HG02678 (cell line): ENCODE results near the gene ACAD9.
"Not testable (repeated sequence)": the region's sequence is repeated elsewhere in the genome, so short reads cannot be mapped to it uniquely, and the experiment has no call there.

Experiments
- ATAC-seq: cut with Tn5 transposase; IDR thresholded peaks from one replicate; pipeline ENCODE4 v1.9.1; 2021; ENCODE audit warnings: mild to moderate bottlenecking, moderate library complexity; ENCODE audit not compliant: unreplicated experiment

Gene ACAD9

DNA sequence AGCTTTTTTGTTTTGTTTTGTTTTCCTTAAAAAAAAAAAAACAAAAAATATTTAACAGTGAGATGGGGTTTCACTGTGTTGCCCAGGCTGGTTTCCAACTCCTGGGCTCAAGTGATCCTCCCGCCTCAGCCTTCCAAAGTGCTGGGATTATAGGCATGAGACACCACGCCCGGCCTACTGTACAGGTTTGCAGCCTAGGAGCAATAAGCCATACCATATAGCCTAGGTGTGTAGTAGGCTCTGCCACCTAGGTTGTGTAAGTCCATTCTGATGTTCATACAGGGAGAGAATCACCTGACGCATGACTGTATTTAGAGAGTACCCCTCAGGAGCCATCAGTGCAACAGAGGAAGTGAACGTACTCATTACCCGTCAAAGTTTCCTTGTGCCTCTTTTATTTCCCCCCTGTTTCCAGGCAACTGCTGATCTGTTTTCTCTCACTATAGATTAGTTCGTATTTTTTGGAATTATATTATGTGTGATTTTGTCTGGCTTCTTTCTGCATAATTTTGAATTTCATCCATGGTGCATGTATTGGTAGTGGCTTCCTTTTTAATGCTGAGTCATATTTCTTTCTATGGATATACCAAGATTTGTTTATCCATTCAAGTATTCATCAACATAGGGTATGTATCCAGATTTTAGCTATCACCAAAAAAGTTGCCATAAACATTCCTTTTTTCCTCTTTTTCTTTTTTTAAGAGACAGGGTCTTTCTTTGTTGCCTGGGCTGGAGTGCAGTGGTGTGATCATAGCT, 9.9 kb downstream of the ACAD9 start:
- ATAC-seq = no peak

DNA sequence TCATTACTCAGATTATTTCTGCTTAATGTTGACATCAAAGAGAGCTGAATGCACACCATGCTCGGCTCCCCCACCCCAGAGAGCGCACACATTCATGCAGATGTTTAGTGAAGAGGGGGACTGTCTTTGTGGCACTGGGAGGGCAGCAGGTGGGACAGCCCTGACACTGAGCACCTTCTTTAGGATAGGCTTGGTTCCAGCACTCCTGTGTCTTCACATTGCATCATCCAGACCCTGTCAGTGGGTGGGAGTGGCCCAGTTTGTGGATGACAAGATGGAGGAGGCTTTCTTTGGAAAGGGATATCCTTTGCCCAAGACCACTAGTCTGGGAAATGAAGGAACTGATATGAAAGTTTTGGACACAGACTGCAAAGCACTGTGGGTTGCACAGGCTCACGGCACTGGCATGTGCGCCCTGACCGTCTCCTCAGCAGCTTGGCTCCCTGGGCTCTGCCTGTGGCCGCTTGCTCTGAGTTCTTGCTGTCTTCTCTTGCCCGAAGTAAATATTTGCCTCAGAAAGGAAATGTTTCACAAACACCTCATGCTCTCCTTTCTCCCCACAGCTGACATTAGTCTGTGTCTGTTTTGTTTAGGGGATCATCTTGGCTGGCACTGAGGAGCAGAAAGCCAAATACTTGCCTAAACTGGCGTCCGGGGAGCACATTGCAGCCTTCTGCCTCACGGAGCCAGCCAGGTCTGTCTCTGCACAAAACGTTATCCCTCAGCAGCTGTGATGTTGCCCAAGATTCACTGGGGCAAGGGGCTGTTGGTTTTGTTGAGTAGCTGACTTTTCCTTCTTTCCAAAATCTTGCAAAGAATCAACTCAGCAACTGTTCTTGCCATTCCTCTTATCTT, 16.6 kb downstream of the ACAD9 start:
- no peak for ATAC-seq

DNA sequence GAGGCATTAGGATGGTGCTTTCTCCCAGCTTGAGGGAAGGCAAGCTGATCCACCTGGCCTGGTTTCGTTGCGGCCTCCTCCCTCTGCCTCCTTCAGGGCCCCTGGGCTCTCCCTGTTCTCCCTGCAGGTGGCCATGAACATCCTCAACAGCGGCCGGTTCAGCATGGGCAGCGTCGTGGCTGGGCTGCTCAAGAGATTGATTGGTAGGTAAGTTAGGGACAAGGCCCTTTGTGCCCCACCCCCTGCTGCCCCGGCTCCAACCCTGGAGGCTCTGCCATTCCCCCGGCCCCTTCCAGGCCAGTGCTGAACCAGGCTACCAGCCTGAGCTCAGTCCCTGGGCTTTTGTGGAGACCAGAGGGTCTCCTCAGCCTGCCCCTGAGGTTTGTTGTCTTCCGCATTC, 23.0 kb downstream of the ACAD9 start:
- no peak for ATAC-seq

DNA sequence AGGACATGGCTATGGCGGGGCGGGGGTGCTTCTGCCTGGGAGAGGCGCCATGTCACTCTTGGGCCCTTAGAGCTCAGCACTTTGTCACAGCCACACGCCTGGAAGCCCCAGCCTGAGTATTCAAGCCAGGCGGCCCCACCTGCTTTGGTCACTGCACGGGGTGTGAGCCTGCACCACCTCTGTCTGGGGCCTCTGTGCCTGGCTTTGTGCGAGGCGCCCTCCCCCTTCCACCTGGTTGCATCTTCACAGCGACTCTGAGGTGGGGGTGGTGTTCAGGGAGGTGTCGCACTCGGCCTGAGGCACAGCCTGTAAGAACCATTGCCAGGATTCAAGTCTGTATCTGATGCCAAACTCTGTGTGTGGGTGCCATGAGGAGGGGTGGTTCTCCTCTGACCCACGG, 24.1 kb downstream of the ACAD9 start:
- no peak for ATAC-seq

DNA sequence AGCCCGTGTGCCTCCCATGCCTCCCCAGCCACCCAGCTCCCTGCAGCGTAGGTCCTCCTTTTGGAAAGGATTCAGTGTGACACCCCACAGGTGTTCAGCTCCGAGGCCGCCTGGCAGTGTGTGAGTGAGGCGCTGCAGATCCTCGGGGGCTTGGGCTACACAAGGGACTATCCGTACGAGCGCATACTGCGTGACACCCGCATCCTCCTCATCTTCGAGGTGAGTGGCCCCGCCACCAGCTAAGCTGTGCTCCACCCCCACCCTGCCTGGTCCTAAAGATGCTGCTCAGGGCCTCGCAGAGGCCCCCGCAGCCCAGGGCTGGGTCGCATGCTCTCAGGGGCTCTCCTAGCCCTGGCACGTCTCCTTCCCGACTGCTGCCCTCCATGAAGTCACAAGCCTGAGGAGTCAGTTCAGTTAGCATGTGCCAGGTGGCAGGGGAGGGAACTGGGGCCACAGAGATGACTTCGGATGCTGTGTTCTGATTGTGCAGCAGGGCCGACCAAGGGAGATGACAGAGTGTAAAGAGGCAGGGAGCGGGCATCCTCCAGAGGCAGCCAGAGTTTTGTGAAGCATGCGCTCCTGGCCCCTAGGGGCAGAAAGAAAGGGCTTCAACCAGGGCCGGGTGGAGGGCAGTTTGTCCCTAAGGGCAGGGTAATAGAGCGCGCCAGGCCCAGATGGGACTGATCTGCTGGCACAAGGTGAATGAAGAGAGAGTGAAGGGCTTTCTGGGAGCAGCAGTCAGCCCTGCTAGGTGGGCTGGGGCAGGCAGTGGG, 26.8 kb downstream of the ACAD9 start:
- ATAC-seq = no peak

DNA sequence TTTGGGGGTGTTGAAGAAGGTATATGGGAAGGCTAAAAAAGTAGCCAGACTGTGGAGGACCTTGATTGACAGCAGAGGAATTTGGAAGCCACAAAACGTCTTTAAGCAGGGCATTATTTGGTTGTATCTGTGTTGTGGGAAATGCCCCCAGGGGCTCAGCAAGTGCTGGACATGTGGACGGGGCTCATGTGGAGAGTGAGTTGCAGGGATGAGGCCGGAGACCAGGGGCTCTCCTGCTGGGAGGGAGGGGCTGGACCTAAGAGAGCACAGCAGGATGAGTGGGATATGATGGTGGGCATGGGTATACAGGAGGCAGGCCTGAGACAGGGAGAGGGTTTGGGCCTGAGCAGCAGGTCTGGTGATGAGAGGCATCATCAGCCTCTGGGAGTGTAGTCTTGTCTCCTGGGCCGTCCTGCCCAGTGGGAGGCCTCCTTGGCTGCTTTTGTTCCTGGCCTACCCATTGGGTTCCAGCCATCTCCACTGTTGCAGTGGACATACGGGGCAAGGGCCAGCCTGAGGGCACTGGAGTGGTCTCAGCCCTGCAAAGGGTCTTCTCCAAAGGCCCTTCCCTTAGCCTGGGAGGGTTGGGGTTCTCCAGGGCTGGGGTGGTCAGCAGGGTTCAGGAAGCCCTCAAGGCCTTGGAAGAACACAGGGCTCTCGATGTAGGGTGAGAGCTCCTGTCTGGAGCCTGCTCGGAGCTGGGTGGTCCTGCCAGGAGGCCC, 27.5 kb downstream of the ACAD9 start:
- no peak for ATAC-seq

DNA sequence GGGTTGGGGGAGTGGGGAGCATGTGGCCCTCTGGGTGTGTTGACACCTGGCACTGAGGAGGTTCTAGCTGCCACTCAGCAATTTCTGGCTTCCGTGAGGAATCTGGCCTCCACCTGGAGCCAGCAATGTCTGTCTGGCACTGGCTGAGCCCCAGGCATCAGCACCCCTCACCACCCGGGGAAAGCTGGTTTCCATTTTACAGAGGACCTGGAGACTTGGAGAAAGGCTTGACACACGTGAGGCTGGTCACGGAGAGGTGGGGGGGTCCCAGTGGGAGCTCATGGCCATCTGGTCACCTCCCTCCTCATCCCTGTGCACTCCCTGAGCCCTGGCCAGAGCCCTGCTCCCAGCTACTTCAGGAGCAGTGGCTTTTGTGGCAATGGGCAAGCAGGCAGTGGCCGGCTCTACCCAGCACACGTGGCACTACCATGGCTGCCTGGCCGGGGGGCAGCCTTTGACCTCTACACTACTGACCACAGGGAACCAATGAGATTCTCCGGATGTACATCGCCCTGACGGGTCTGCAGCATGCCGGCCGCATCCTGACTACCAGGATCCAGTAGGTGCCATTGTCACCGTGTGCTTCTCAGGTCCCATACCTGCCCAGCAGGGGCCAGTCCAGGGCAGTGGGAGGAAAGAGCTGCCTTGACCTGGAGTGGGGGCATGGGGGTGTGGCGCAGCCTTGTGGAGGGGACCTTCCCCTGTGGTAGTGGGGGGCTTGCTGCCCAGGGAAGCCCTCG, 28.5 kb downstream of the ACAD9 start:
- ATAC-seq = no peak

DNA sequence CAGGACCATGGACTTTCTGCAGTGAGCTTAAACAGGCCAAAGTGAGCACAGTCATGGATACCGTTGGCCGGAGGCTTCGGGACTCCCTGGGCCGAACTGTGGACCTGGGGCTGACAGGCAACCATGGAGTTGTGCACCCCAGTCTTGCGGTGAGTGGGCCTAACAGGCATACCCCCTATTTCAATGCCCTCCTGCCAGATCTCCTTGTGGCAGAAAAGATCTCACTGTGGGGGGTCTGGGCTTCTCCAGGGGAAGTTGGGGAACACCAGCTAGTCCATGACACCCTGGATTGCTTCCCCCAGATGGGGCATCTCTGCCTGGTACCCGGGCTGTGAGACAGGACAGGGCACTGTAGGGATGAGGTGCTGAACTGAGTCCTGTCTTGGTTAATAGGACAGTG, 29.5 kb downstream of the ACAD9 start:
- no peak for ATAC-seq

DNA sequence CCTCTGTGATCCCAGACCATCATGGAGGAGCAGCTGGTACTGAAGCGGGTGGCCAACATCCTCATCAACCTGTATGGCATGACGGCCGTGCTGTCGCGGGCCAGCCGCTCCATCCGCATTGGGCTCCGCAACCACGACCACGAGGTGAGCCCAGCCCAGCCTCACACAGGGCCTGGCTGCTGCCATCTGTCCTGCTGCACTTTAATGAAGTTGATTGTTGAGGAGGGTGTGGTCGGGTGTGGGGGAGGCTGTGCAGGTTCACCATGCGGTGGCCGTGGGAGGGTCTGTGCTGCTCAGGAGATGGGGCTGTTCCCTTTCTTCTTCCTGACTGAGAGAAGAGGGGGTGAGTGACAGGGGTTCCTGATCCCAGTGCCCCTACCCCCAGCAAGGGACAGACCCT, 30.6 kb downstream of the ACAD9 start:
- ATAC-seq = no peak

DNA sequence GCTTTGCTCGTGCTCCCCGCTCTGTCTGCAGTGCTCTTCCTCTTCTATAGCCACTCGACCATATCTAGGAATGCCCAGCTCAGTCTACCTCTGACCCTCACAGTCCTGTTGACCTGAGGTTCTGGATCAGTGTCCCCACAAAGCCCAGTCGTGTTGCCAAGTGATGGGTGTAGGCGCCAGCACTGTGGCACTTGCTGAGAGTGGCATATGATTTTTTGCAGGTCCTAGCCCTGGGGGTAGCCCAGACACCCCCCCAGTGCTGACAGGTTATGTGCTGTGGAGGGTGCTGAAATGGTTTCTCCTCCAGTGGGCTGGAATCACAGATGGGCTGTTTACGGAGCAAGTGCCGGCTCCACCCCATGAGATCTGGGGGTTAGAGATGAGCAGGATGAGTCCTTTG, 32.5 kb downstream of the ACAD9 start:
- ATAC-seq = no peak

DNA sequence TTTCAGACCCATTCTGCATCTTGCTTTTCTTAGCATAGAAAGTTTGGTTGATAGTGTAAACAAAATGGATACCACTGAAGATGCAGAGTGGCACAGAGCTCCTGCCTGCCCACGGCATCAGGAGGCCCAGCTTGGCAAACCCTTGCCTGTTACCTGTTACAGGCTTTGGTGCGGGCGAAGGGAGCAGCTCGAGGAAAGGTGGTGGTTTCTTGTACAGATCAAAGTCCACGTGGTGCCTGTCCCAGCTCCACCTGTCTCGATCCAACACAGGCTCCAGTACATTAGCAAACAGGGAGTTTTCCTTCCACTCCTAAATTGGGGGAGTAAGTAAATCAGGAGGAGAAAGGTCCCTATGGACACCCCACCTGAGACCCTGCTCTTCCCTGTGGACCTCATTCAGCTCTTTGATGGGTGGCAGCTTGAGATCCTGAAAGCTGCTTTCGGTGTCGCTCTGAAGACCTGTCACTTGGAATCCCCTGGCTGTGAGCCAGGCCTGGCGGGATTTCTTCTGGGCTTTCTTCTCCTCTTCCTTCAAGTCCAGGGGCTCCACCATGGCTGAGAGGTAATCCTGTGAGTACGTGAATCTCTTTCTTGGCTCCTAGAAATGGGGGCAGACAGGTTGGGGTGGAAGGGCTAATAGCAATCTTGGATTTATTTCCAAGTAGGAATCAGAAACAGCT, 35.7 kb downstream of the ACAD9 start:
- ATAC-seq = no peak

DNA sequence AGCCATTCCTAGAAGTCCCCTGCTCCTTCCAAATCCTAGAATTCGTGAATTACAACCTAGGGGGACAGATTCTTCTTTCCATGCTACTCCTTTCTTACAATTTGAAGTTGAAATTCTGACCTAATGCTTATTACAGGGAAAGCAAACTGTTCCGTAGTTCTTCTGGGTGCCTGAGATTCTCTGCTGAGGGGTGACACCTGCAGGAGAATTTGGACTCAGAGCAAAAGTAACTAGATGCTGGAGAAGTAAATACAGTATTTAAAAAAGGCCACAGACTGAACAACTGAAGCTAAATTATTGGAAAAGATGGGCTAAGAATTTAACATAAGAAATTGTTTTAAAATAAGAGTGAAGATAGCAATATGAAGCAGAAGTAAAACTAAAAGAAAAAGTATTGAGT, 37.9 kb downstream of the ACAD9 start:
- no peak for ATAC-seq

DNA sequence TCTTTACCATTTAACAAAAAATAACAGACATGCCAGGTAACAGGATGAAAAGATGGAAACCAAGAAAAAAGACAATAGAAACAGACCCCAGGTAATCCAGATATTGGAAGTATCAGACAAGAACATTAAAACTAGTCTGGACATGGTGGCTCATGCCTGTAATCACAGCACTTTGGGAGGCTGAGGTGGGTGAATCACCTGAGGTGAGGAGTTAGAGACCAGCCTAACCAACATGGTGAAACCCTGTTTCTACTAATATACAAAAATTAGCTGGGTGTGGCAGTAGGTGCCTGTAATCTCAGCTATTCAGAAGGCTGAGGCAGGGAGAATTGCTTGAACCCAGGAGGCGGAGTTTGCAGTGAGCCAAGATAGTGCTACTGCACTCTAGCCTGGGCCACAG, 40.6 kb downstream of the ACAD9 start:
- ATAC-seq = no peak

DNA sequence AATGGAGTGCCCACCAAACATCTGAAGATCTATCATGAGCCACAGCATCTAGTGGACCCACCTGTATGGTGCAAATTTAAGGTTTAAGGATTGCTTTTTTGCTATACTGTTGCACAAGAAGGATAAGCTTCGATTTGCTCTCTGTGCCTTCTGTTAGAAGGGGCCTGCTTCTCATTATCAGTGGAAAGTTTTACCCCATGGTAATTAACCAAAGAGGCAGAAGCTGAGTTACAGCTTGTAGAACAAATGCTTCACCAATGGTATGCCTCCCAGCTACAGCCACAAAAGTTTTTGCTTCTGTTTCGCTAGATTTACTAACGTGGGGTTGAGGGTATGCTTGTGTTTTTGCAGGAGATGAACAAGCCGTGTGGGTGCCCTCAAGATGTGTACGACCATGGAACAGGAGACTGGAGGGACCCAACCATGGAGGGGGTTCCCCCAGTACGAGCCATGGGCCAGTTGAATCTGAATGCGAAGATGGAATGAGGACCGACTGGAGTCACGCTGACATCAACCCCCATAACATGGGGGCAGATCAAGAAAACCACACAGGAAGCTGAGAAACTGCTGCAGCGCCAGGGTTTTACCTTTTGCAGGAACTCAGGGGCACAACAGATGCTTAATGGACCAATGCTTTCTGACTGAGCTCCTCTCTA, 43.5 kb downstream of the ACAD9 start:
- no peak for ATAC-seq

DNA sequence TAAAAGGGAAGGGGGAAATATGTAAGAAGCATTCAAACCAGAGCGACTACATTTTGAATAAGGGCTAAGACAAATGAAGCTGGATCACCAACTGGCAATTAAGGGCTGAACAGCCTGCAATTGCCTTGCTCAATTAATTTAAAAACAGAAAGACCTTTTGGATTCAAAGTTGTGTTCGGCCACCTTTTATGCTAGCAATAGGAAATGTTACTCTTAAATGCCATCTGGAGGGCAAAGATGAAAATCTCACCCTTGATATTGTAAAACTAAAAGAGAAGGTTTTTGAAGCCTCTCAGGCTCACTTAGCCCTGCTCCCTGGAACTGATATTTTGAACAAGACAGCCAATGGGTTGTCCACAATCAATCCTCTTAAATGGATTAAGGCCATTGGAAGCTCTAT, 44.2 kb downstream of the ACAD9 start:
- no peak for ATAC-seq

DNA sequence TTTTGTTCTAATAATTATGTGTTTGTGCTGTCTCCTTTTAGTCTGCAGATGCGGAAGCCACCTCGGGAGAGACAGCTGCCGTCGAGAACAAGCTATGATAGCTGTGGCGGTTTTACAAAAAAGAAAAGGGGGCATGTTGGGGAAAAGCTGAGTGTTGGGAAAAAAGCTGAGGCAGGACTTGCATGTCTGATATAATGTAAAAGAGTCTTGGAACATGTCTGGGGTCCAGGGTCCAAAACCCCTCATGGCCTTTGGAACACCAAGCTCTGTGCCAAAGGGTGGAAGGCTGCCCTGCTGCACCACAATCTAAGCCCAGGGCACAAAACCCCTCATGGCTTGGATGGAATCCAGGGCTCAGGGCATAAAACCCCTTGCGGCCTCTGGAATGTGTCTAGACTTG, 44.6 kb downstream of the ACAD9 start:
- ATAC-seq = not testable (repeated sequence)

DNA sequence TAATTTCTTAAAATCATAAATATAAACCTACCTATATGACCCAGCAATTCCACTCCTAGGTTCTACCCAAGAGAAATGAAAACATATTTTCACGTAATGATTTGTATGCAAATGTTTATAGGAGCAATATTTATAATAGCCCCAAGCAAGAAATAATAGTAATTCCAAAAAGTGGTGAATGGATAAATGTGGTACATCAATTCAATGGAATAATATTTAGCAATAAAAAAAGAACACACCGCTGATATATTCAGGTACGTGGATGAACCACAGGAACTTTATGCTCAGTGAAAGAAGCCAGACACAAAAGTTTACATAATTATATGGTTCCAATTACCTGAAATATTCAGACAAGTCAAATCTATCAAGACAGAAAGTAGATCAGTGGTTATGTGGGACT, 49.9 kb downstream of the ACAD9 start:
- ATAC-seq = no peak

DNA sequence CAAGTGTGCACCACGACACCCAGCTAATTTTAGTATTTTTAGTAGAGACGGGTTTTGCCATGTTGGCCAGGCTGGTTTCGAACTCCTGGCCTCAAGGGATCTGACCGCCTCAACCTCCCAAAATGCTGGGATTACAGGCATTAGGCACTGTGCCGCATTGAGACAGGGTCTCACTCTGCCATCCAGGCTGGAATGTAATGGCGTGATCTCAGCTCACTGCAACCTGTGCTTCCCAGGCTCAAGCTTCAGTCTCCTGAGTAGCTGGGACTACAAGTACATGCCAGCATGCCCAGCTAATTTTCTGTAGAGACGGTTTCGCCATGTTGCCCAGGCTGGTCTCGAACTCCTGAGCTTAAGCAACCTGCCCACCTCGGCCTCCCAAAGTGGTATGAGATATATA, 51.6 kb downstream of the ACAD9 start:
- ATAC-seq = no peak

DNA sequence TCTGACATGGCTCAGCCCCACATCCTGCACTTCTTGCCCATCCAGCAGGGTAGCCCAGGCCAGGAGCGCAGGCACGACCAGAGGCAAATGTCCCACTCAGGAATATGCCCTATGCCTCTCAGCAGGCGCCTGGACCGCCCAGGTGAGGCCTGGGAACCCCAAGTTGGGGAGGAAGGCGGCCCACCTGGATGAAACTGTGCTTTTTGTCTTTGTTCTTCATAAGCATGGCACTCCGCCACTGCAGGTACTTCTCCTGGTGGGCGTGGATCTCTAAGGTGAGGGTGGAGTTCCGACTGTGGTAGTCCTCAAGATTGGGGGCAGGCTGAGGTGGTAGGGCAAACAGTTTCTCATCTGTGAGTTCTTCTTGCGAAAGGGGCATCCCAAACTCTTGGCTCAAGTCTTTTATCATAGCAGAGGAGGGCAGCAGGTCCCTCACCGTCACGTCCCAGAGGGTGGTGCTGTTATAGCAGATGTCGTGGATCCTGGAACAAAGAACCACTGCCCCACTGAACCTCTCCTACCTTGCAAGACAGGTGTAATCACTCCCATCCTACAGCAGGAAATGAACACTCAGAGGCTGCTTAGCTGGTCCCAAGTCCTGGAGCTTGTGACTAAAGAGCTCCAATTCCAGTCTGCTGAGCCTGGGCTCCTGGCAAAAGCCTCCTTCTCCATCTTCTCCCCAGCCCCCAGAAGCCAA, 53.2 kb downstream of the ACAD9 start:
- ATAC-seq = no peak
